K562 (cell line): ENCODE data around the gene C11orf91. TPM values are rescaled to one million over a fixed set of nuclear protein-coding genes. Genes with fewer than 3 reads are reported as not detected.

ENCODE experiments used
- ATAC-seq: fragments of 200-7000 bp; cut with Tn5 transposase; 3 replicates; pipeline ENCODE4 v1.9.1; 2020; ENCODE audit warnings: moderate library complexity
- BruUV-seq: library from RNA; stranded (reverse); fragments of 400-500 nt; replicated peaks from 2 replicates; lab custom pipeline; 2021; lab: Mats Ljungman, UMichigan
- CTCF ChIA-PET: fragments of 300-600 bp; formaldehyde crosslinking; extraction: SDS; loops from one replicate; lab custom pipeline; 2021; ENCODE audit warnings: low intra/inter-chr PET ratio; lab: Yijun Ruan, JAX
- POLR2A ChIA-PET: fragments of 300-600, 350-650 bp; sonication (Branson Sonifier 250); formaldehyde crosslinking; extraction: SDS; loops from one replicate; lab custom pipeline; 2021; ENCODE audit warnings: antibody characterized with exemption, inconsistent platforms; lab: Yijun Ruan, JAX
- DNase-seq, 4 experiments: peaks; one replicate each; pipeline versions ENCODE4 v3.0.0 to v3.0.0-alpha.2; 2011 to 2018; ENCODE audit warnings: low spot score in 3 of 4, mixed read lengths in 3 of 4; ENCODE audit errors: extremely low read depth in 1 of 4
- FAIRE-seq: peaks from 2 replicates; lab custom pipeline; 2011; peaks lifted over from hg19 to GRCh38; lab: Jason Lieb, UNC
- H2AFZ ChIP-seq: 2 replicates; pipeline ENCODE4 v1.6.0; 2011; ENCODE audit warnings: low read depth, low read length, control low read depth, inconsistent platforms
- H3K27ac ChIP-seq: fragments of 200-600 bp; 3 replicates; pipeline ENCODE4 v1.8.0; 2011; ENCODE audit warnings: low read depth, mild to moderate bottlenecking, control low read depth, inconsistent platforms, low read length, moderate library complexity, mixed read lengths; ENCODE audit errors: extremely low read depth
- H3K27me3 ChIP-seq, 2 experiments: fragments of 300-600 bp in 1 of 2; 2 replicates in 1 of 2; 3 replicates in 1 of 2; pipeline versions ENCODE4 v1.6.0 to v1.8.0; 2011; ENCODE audit warnings: inconsistent platforms in 2 of 2, low read length in 2 of 2, mild to moderate bottlenecking in 1 of 2, mixed read lengths in 1 of 2, moderate library complexity in 1 of 2; ENCODE audit not compliant: control insufficient read depth in 2 of 2, insufficient read depth in 2 of 2
- H3K36me3 ChIP-seq: fragments of 300-600 bp; 3 replicates; pipeline ENCODE4 v1.8.0; 2011; ENCODE audit warnings: mild to moderate bottlenecking, low read length, inconsistent platforms; ENCODE audit not compliant: control insufficient read depth, insufficient read depth
- H3K4me1 ChIP-seq, 2 experiments: fragments of 200-600 bp in 1 of 2; replicated peaks in 1 of 2; 2 replicates in 1 of 2; 3 replicates in 1 of 2; pipeline versions ENCODE4 v1.5.1 to v1.8.0; 2011; ENCODE audit warnings: inconsistent platforms in 2 of 2, low read length in 2 of 2, mild to moderate bottlenecking in 1 of 2, mixed read lengths in 1 of 2, moderate library complexity in 1 of 2; ENCODE audit not compliant: control insufficient read depth in 2 of 2, insufficient read depth in 2 of 2
- H3K4me2 ChIP-seq: 2 replicates; pipeline ENCODE4 v1.6.1; 2011; ENCODE audit warnings: low read length, control low read depth, inconsistent platforms, mixed read lengths; ENCODE audit not compliant: insufficient read depth
- H3K4me3 ChIP-seq: fragments of 200-600 bp; sonication (generic), shearing (Covaris generic); 2 replicates; pipeline ENCODE4 v1.5.1; 2016; ENCODE audit warnings: control low read depth, inconsistent platforms
- H3K79me2 ChIP-seq: fragments of 200-600 bp; 3 replicates; pipeline ENCODE4 v1.8.0; 2011; ENCODE audit warnings: low read length, inconsistent platforms; ENCODE audit not compliant: control insufficient read depth, insufficient read depth
- H3K9ac ChIP-seq, 2 experiments: 2 replicates each; pipeline versions ENCODE4 v1.6.0 to v1.6.1; 2011; ENCODE audit warnings: low read depth in 2 of 2, low read length in 2 of 2, control low read depth in 1 of 2, inconsistent platforms in 1 of 2, mild to moderate bottlenecking in 1 of 2, mixed read lengths in 1 of 2; ENCODE audit not compliant: insufficient read depth in 1 of 2
- H3K9me1 ChIP-seq: one replicate; pipeline ENCODE4 v1.6.0; 2011; ENCODE audit warnings: inconsistent platforms, mild to moderate bottlenecking, low read length, moderate library complexity; ENCODE audit not compliant: control insufficient read depth, insufficient read depth
- H3K9me3 ChIP-seq: replicated peaks from 2 replicates; pipeline ENCODE4 v1.5.1; 2011; ENCODE audit warnings: low read depth, low read length, inconsistent platforms; ENCODE audit not compliant: control insufficient read depth, insufficient read depth
- H4K20me1 ChIP-seq: replicated peaks from 2 replicates; pipeline ENCODE4 v1.6.1; 2011; ENCODE audit warnings: low read length, inconsistent platforms, mixed read lengths; ENCODE audit not compliant: control insufficient read depth, insufficient read depth
- CHD2 ChIP-seq: IDR thresholded peaks from 2 replicates; pipeline ENCODE4 v1.6.1; 2011; ENCODE audit warnings: low read depth, low read length
- NFE2 ChIP-seq: IDR thresholded peaks from 2 replicates; pipeline ENCODE4 v1.6.1; 2014; ENCODE audit warnings: antibody characterized with exemption, low read depth
- SMAD4 ChIP-seq: fragments of 250-450 bp; sonication (Bioruptor Pico); conservative IDR thresholded peaks from 2 replicates; pipeline ENCODE4 v1.8.0; 2021; ENCODE audit warnings: inconsistent platforms, mild to moderate bottlenecking, moderate library complexity
- XRCC5 ChIP-seq: fragments of 200-400 bp; formaldehyde crosslinking; IDR thresholded peaks from 2 replicates; pipeline ENCODE4 v1.6.1; 2017; ENCODE audit warnings: low read depth, mild to moderate bottlenecking, low read length
- ZBTB49 ChIP-seq: sonication (generic); formaldehyde crosslinking; IDR thresholded peaks from 2 replicates; pipeline ENCODE4 v1.8.0; 2022; ENCODE audit warnings: missing genetic modification reagents, mild to moderate bottlenecking, borderline replicate concordance
- ZNF318 ChIP-seq, 2 experiments: fragments of 450-650 bp; IDR thresholded peaks; 2 replicates each; pipeline ENCODE4 v1.6.1; 2016; ENCODE audit warnings: mild to moderate bottlenecking in 2 of 2, borderline replicate concordance in 1 of 2, low read depth in 1 of 2, moderate library complexity in 1 of 2
- WGBS: fragments of 100-300 bp; shearing (Covaris generic); methylation state at CpG from one replicate; pipeline ENCODE4 v1.1.6; 2016; ENCODE audit warnings: low coverage, mixed read lengths; ENCODE audit not compliant: insufficient coverage; ENCODE audit errors: missing lambda C conversion rate; 5-methylcytosine and 5-hydroxymethylcytosine counted together
- in situ Hi-C: fragments of 300-500 bp; cut with MboI; formaldehyde crosslinking; loops from 4 replicates; pipeline ENCODE4 v1.15.0; 2018; ENCODE audit warnings: inconsistent platforms, mixed read lengths
- intact Hi-C: fragments of 100-400 bp; cut with micrococcal nuclease; formaldehyde crosslinking; loops from 2 replicates; pipeline ENCODE4 v1.14.2; 2022
- polyA plus RNA-seq, 8 experiments: library from polyadenylated mRNA; depleted of rRNA in 4 of 8; stranded (reverse) in 5 of 8; unstranded in 3 of 8; fragments of >200 nt; fragmentation: Nextera tagmentation in 2 of 8; fragmentation: Illumina TruSeq in 1 of 8; extraction: Ambion mirVana in 2 of 8; extraction: Trizol in 1 of 8; gene quantifications; 2 replicates each; pipeline versions ENCODE4 v1.2.1 to v1.2.3, GENCODE V29; 2011 to 2014; ENCODE audit warnings: inconsistent platforms in 1 of 8, missing spikeins in 1 of 8
- total RNA-seq, 7 experiments: library from RNA; depleted of rRNA in 6 of 7; stranded (reverse); fragments of >200 nt in 6 of 7; fragmentation: Illumina TruSeq in 2 of 7; extraction: Trizol in 2 of 7; gene quantifications; 2 replicates each; pipeline versions ENCODE4 v1.2.1 to v1.2.3, GENCODE V29; 2011 to 2021; ENCODE audit warnings: low replicate concordance in 1 of 7
- TF ChIP-seq, protein P1 (sequence below): fragments of 250-450 bp; sonication (Bioruptor Pico); IDR thresholded peaks from 2 replicates; pipeline ENCODE4 v1.5.0; 2021; ENCODE audit warnings: mild to moderate bottlenecking, moderate library complexity

Gene C11orf91
- total and polyA plus RNA-seq, 9 of the 15 experiments (the other 6 are each of a cell fraction or from before 2014, with no cell fraction given), result not detected

- WGBS, result 71% methylated on average over 2 of the region's 2 CpGs
- ATAC-seq (no peak), FAIRE-seq (no peak), DNase-seq (no peak)
- Histone ChIP-seq H3K4me2 (no peak overlapping the region), H3K79me2 (no peaks in the 10 kb centered on the region), H2AFZ (no peak overlapping the region), H4K20me1 (no peaks in the 10 kb centered on the region), H3K4me1 (peaks cover 0 to 7% of the 10 kb centered on the region in 2 experiments; a peak in 3 of 5 replicates), H3K4me3 (no peak overlapping the region), H3K9ac (no peak overlapping the region), H3K9me1 (no peaks in the 10 kb centered on the region), H3K27ac (no peak overlapping the region), H3K36me3 (peaks cover 56% of the 10 kb centered on the region), H3K27me3 (no peaks in the 10 kb centered on the region), H3K9me3 (no peaks in the 10 kb centered on the region)
- ChIA-PET POLR2A (interaction anchor here (0.6 to 1.3 kb wide), 5 partner anchors 9 to 195 kb away, joined by 3 to 5 read pairs (median 3); no protein-coding TSS in a partner anchor), CTCF (no interaction called here)
- intact Hi-C loops (no loop called here), in situ Hi-C loops (no loop called here)
- BruUV-seq, result no TSS peak
- TF ChIP-seq XRCC5 (no peak), ZBTB49 (CRISPR knock-in tag) (no peak), NFE2 (no peak), ZNF318 (IDR thresholded peaks at IDR 0.05; ENCODE audit: borderline replicate concordance in 1 of 2, low read depth in 1 of 2) (no peak), CHD2 (no peak), SMAD4 (CRISPR knock-in tag) (no peak)
- TF ChIP-seq, protein P1, sequence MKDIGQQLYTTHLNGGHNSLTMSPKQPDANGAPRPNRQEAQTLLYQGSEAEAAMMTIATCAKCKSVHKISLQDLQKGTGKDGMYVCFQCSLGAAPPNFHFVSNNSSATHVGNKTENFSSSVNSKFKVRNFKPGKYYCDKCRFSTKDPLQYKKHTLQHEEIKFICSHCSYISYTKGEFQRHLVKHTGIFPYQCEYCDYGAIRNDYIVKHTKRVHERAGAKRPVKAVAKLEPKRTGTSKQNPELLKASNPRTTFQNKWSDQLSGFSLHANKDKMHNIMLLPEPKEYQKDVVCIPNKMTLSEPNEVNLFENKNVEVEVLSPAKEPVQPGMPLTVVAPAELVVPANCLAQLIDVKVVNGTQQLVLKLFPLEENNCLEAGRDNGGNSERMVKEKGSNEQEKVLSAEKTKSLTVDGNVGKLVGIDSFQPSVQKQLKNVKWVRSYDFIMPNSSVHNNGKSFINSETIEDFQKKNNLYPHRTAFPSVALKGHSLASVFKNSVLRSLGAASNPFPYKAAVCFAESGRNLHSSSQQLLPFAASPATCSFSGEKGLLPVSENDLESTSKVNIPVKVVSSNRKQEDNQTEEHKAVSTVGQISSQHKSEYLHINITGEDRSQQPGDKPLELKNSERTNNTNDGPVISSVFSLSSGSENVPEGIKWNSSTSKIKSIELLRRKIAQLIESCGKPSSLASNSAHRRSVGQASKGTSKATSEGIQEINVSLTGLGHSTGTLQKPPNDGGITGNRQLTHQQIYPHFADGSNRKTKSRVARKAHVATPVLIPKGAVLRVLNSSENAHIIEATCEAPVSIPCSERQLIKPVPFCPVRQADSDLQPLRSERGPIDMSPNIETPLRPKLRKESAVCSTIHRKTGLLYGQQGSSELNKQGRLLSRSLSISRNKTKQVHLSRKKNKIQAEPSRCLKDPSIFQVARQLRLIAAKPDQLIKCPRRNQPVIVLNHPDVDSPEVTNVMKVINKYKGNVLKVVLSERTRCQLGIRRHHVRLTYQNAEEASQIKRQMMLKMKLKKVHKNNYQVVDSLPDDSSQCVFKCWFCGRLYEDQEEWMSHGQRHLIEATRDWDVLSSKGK (CRISPR knock-in tag), result no peak
Measured at GRCh38 chr11:33706546-33706945, 5.9 kb upstream of the C11orf91 start.
